Activated T-helper 17 cell treated with anti-CD3 and anti-CD28 coated beads, Interleukin-2, amount 50 U/mL, for 72 hours (primary cell): ENCODE measurements around the gene SLC1A2. TPM values are rescaled to one million over a fixed set of nuclear protein-coding genes. Genes with fewer than 3 reads are reported as not detected.

ENCODE experiments used
- ATAC-seq: fragments of 150-1000 bp; cut with Tn5 transposase; replicated peaks from 2 replicates; pipeline ENCODE4 v1.10.0; 2021; ENCODE audit warnings: mild to moderate bottlenecking, moderate library complexity
- H3K27ac Mint-ChIP-seq: one replicate; pipeline ENCODE4 v1.8.0; 2022; ENCODE audit warnings: mixed read lengths
- H3K27me3 Mint-ChIP-seq: one replicate; pipeline ENCODE4 v1.8.0; 2022; ENCODE audit warnings: mixed read lengths
- H3K36me3 Mint-ChIP-seq: one replicate; pipeline ENCODE4 v1.8.0; 2022; ENCODE audit warnings: low read depth, mild to moderate bottlenecking, mixed read lengths
- H3K4me1 Mint-ChIP-seq: one replicate; pipeline ENCODE4 v1.8.0; 2022; ENCODE audit warnings: mixed read lengths
- H3K4me3 Mint-ChIP-seq: one replicate; pipeline ENCODE4 v1.8.0; 2022; ENCODE audit warnings: mild to moderate bottlenecking, mixed read lengths
- H3K9me3 Mint-ChIP-seq: one replicate; pipeline ENCODE4 v1.8.0; 2022; ENCODE audit warnings: mixed read lengths
- total RNA-seq, 2 donors: library from RNA; stranded (reverse); gene quantifications; one replicate each; pipeline ENCODE4 v1.2.3, GENCODE V29; 2022

Gene SLC1A2
- total RNA-seq, 2 donors from 2014 or later: not detected

DNA sequence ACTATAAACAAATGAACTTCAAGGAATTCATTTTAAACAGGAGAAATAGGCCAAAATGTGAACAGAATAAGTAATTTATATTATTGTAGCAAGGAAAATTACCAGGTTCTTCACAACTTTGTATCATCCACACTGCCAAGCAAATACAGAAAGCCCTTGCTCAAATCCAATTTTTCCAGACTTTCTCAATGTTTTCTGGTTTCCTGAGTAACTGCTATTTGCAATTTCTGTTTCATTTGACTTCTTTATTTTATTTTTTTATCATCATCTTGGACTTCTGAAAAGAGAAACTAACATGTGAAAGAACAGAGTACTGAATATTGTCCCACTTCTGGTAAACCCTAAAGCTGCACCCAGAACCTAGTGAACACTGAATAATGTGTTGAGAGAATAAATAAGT lies 61.0 kb downstream of the SLC1A2 start:
- Mint-ChIP-seq H3K27me3 (peaks cover under 1% of the 10 kb centered on the region), H3K9me3 (no peaks in the 10 kb centered on the region), H3K36me3 (no peaks in the 10 kb centered on the region), H3K27ac (no peak overlapping the region), H3K4me3 (no peak overlapping the region), H3K4me1 (no peaks in the 10 kb centered on the region)
- no peak for ATAC-seq

DNA sequence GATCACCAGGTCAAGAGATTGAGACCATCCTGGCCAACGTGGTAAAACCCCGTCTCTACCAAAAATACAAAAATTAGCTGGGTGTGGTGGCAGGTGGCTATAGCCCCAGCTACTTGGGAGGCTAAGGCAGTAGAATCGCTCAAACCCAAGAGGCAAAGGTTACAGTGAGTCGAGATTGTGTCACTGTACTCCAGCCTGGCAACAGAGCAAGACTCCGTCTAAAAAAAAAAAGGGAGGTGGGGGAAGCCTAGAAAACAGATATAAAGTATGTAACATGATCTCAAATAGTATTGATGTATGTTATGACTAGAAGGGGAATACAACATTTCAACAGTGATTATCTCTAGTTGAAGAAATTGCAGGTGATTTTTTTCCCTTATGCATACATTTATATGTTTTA lies 61.4 kb downstream of the SLC1A2 start:
- ATAC-seq: no peak
- no peaks in the 10 kb centered on the region for H3K4me1 Mint-ChIP-seq
- H3K27ac Mint-ChIP-seq: no peak overlapping the region
- no peaks in the 10 kb centered on the region for H3K36me3 Mint-ChIP-seq
- no peak overlapping the region for H3K4me3 Mint-ChIP-seq
- H3K9me3 Mint-ChIP-seq: no peaks in the 10 kb centered on the region
- H3K27me3 Mint-ChIP-seq: no peaks in the 10 kb centered on the region

DNA sequence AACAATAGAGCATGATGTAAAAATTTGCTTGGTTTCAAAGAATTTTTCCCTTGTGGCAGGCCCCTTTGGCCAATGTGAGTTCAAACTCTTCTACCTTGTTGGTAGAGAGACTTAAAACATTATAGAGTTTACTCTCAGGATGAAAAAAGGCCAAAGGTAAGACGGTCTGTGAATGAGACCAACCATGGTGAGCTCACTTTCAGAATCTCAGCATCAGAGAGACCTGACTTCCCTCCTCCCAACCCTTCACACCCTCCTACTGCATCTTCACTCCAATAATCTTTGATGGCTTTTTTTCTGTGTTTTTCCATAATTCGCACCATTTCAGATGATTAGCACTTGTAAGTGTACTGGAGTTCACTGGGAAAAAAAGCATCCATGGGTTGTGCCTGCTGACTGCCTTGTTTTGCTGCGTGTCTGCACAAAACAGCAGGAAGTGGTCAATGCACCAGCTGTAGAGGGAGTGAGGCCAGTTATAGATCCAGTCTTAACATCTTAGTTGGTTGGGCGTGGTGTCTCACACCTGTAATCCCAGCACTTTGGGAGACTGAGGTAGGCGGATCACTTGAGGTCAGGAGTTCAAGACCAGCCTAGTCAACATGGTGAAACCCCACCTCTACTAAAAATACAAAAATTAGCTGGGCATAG lies 64.1 kb downstream of the SLC1A2 start:
- H3K4me3 Mint-ChIP-seq: no peak overlapping the region
- no peaks in the 10 kb centered on the region for H3K36me3 Mint-ChIP-seq
- H3K4me1 Mint-ChIP-seq: no peaks in the 10 kb centered on the region
- H3K27me3 Mint-ChIP-seq: no peaks in the 10 kb centered on the region
- no peak overlapping the region for H3K27ac Mint-ChIP-seq
- no peaks in the 10 kb centered on the region for H3K9me3 Mint-ChIP-seq
- no peak for ATAC-seq

DNA sequence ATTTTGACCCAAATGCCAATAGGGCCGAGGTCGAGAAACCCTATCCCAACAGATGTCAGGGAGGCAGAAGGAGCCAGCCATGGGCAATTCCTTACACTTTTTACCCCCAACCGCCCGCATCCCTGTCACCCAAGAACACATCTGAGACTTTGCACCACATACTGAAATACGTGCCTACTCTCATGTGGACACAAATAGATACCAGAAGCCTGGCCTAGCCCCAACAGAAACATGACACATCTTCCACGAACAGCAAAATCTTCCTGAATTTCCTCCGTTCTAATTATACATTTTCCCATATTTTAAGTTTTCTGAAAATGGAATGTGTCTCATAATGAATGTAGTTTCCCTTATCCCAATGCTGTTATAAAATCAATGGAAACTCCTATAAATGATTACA lies 64.7 kb downstream of the SLC1A2 start:
- Mint-ChIP-seq H3K27me3 (no peaks in the 10 kb centered on the region), H3K27ac (no peak overlapping the region), H3K4me1 (no peaks in the 10 kb centered on the region), H3K9me3 (no peaks in the 10 kb centered on the region), H3K4me3 (no peak overlapping the region), H3K36me3 (no peaks in the 10 kb centered on the region)
- ATAC-seq: no peak

DNA sequence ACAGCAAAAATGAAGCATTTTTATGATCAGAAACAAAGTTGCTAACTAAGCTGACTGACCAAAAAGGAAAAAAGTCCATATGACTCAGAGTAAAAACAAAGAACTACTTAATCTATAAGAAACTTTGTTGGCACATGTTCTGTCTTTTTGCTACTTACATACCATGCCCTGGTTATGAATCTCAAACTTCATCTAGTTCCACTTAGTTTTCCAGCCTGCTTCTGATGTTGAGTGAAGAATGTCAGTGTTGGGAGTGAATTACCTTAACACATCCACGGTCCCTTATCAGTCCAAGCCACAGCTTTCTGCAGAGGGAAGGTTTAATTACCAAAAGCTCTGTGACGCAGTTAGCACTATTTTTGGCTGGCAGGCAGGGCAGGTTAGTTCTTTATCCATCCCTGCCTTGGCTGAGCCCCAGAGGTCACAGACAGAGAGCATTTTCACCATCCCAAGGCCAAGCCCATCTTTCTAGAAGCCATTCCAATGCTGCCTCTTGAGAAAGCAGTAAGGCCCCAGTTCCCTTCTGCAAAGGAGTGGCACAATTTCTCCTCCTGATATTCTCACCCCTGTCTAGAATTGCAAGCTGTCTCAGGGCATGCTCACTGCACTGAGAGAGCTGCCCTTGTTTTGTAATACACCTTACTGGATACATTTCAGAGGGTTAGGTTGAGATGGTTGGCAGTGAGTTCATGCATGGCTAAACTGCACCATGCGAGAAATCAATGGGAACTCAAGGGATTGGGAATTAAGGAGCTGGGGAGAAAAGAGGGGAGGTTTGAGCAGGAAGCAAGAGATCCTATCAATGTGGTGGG lies 67.1 kb downstream of the SLC1A2 start:
- peaks cover 7% of the 10 kb centered on the region for H3K4me1 Mint-ChIP-seq
- H3K27me3 Mint-ChIP-seq: no peaks in the 10 kb centered on the region
- no peak overlapping the region for H3K4me3 Mint-ChIP-seq
- no peak overlapping the region for H3K27ac Mint-ChIP-seq
- ATAC-seq: no peak
- H3K9me3 Mint-ChIP-seq: no peaks in the 10 kb centered on the region
- H3K36me3 Mint-ChIP-seq: no peaks in the 10 kb centered on the region

DNA sequence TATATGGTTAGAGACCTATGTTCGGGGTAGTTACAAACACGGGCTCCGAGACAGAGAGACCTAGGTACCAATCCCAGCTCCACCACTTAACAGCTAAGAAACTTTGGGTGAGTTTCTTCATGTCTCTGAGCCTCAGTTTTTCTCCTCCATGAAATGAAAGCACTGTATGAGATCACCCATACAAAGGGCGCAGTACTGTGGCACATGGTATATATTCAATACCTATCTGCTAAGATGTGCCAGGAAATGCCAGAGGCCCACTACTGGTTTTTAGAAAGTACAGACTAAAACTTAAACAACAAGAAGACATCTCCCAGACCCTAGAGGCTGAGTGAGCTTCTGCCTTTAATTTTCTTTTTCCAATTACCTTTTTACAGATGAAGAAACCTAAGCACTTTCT lies 69.5 kb downstream of the SLC1A2 start:
- peak overlapping the region; percentile 58 for H3K4me3 Mint-ChIP-seq
- H3K9me3 Mint-ChIP-seq: no peaks in the 10 kb centered on the region
- no peaks in the 10 kb centered on the region for H3K36me3 Mint-ChIP-seq
- no peaks in the 10 kb centered on the region for H3K27me3 Mint-ChIP-seq
- peaks cover 11% of the 10 kb centered on the region for H3K4me1 Mint-ChIP-seq
- ATAC-seq: peak; percentile 49
- H3K27ac Mint-ChIP-seq: no peak overlapping the region

DNA sequence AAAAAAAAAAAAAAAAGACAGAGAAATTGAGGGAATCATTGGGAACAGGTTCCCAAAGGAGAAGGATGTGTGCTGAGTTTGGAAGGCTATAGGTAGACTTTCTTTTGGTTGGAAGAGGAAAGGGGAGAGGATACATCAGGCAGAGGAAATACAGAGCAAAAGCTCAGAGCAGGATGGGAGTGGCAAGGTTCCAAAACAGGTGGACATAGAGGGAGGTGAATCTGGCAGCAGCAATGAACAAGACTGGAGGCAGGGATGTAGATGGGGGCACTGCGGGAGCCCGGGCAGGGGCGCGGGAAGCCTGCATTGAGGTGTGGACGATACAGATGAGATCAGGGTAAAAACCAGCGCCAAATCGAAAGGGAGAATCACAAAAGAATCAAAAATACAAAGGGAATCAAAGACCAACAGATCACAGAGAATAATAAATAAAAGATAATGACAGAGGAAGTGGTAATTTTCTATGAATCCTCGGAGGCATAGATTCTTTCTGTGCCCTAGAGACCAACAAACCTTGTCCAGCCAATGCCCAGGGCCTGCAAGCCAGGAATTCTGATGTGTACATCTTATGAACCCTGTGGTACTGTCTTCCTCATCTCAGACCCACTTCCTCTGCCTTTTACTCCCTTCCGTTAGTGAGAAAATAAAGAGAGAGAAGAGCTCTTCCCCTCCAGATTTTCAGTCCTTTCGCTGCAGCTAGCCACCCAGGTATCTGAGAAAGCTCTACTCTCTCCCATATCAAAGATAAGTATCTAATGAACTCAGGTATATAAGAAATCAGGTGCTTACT lies 70.3 kb downstream of the SLC1A2 start:
- ATAC-seq: no peak
- H3K36me3 Mint-ChIP-seq: no peaks in the 10 kb centered on the region
- no peaks in the 10 kb centered on the region for H3K27me3 Mint-ChIP-seq
- peak overlapping the region; percentile 58 for H3K4me3 Mint-ChIP-seq
- peak overlapping the region; percentile 23 for H3K27ac Mint-ChIP-seq
- peaks cover 13% of the 10 kb centered on the region for H3K4me1 Mint-ChIP-seq
- H3K9me3 Mint-ChIP-seq: no peaks in the 10 kb centered on the region

DNA sequence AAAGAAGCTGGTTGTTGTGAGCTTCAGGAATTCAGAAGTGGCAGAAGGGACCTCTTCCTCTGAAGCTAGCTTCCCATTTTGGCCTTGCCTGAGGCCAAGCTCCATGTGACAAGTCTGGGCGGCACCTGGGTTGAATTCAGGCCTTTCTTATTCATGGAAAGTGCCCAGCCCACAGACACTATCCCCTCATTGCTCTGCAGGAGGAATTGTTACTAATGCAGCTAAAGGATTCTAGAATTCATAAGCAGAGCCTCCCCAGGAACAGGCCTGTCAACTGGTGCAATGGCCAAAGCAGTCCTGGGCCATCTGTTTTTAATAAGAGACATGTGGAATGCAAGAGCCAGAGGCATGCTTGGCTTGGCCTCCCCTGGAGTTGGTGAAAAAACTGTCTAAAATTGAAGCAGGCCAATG lies 71.4 kb downstream of the SLC1A2 start:
- no peak for ATAC-seq
- no peak overlapping the region for H3K27ac Mint-ChIP-seq
- H3K4me1 Mint-ChIP-seq: peaks cover 25% of the 10 kb centered on the region
- peak overlapping the region; percentile 58 for H3K4me3 Mint-ChIP-seq
- peaks cover 6% of the 10 kb centered on the region for H3K36me3 Mint-ChIP-seq
- no peaks in the 10 kb centered on the region for H3K27me3 Mint-ChIP-seq
- no peaks in the 10 kb centered on the region for H3K9me3 Mint-ChIP-seq

DNA sequence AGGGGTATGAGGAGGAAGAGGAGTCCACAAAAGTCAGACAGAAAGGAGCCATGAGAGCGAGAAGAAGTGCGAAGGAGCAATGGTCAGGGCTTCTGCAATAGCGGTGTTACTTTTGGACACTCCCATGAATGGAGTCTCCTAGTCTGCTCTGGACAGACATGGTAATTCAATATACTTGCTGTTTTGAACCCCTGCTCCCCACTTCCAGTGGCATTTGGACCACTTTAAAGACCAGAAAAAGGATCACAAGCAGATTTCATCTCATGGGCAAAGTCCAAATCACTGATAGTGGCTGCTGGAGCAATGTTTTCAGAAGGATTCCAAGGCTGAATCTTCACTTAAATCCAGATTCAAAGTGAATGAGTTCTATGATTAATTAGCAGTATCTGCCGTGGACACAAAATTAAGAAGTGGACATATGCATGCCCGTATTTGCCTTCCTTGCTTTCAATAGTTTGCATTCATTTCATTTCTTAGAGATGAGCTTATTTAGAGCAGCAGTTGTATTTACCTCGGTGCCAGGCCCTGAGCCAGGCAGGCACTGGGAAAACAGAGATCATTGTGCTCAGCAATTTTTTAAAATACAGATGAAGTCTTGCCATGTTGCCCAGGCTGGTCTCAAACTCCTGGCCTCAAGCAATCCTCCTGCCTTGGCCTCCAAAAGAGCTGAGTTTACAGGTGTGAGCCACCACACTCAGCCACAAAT lies 72.0 kb downstream of the SLC1A2 start:
- no peaks in the 10 kb centered on the region for H3K9me3 Mint-ChIP-seq
- no peak for ATAC-seq
- H3K27ac Mint-ChIP-seq: no peak overlapping the region
- no peak overlapping the region for H3K4me3 Mint-ChIP-seq
- H3K27me3 Mint-ChIP-seq: no peaks in the 10 kb centered on the region
- H3K36me3 Mint-ChIP-seq: peaks cover 7% of the 10 kb centered on the region
- H3K4me1 Mint-ChIP-seq: peaks cover 29% of the 10 kb centered on the region

DNA sequence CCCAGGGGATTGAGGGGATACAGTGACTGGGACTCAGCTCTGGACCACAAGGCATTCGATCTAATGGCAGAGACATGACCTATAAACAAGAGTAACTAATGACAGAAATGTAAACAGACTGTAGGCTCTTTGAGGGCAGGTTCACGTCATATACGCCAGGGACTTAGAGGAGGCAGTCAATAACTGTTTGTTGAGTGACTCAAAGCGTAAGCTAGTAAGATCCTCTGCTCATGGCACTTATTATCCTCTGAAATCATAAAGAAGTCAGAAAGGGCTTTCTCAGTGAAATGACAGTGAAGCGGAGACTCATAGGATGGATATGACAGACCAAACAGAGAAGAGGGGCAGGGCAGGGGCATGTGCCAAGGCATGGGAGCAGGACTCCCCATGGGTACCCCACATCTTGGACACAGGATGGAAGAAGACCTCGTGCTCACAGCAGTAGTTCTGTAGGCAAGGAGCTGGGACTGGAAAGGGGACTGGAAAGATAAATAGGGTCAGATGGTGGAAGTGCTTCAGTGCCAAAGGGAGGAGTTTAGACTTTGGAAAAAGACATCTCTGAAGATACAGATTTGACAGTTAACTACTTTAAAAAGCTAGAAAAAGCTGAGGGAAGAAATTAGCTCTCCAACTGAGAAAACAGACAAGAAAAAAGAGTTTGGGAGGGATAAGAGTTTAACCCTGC lies 72.7 kb downstream of the SLC1A2 start:
- H3K36me3 Mint-ChIP-seq: peaks cover 7% of the 10 kb centered on the region
- H3K27ac Mint-ChIP-seq: no peak overlapping the region
- H3K9me3 Mint-ChIP-seq: no peaks in the 10 kb centered on the region
- H3K4me1 Mint-ChIP-seq: peaks cover 29% of the 10 kb centered on the region
- H3K27me3 Mint-ChIP-seq: no peaks in the 10 kb centered on the region
- no peak overlapping the region for H3K4me3 Mint-ChIP-seq
- no peak for ATAC-seq

DNA sequence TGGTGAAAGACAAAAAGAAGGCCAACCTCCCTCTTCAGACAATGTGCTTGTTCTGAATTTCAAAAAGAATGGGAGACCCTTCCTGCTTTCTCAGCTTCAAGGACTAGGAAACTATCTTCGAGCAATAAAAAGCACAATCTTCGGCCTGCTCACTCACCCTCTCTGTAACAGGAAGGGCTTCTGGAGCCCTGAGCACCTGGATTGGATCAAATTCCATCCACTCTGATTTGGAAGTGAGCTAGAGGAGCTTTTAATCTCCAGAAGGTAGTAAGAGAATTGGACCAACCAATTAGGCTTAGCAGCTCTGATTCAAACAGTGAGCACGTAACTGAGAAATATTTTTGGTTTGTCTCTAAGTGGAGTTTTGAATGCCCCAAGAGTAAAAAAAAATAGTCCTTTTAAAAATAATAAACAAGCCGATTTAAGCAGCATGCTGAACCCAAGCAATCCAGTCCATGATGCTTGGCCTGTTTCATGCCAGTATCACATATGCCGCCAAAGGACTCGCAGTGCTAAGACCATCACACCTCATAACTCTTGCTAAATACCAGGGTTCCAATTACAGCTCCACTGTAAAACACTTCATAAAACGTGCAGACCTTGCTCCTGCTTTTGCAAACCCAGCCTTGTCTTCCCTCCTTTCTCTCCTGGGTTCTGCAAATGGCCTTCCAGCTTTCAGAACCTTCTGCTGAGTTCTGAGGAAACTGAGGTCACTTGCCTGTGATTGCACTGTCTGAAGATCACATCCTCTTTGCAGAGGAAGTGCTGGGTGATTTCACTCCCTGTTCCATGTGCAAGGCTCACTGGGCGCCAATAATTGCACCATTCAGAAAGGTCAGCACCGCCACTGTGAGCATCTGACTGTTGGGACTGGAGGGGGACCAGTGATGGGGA lies 74.4 kb downstream of the SLC1A2 start:
- Mint-ChIP-seq H3K27ac (no peak overlapping the region), H3K4me1 (peaks cover 29% of the 10 kb centered on the region), H3K9me3 (no peaks in the 10 kb centered on the region), H3K27me3 (no peaks in the 10 kb centered on the region), H3K36me3 (peaks cover 7% of the 10 kb centered on the region), H3K4me3 (no peak overlapping the region)
- no peak for ATAC-seq

DNA sequence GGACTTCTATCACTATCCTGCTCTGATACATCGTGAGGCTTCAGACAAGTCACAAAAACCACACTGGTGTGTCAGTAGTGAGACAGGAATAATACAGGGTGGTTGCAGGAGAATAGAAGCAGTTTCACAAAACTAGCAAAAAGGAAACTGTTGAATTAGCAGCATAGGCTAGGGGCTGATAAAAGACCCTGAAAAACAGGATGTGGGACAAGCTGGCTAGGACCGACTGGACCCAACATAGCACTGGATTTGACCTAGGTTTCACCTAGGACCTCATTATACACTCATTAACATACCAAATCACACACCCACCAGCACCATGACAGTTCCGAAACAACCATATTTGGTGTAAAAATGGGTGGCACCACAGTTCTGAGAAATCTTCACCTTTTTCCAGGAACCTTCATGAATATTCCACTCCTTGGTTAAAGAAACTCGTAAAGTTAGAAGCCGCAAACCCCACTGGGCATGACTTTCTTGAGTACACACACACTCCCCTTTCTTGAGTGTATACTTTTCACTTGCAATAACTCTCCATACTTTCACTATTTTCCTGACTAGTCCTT lies 76.2 kb downstream of the SLC1A2 start:
- H3K36me3 Mint-ChIP-seq: peaks cover 7% of the 10 kb centered on the region
- H3K27me3 Mint-ChIP-seq: no peaks in the 10 kb centered on the region
- H3K27ac Mint-ChIP-seq: peak overlapping the region; percentile 90
- H3K4me1 Mint-ChIP-seq: peaks cover 34% of the 10 kb centered on the region
- no peaks in the 10 kb centered on the region for H3K9me3 Mint-ChIP-seq
- peak; percentile 93 for ATAC-seq
- H3K4me3 Mint-ChIP-seq: peak overlapping the region; percentile 47

DNA sequence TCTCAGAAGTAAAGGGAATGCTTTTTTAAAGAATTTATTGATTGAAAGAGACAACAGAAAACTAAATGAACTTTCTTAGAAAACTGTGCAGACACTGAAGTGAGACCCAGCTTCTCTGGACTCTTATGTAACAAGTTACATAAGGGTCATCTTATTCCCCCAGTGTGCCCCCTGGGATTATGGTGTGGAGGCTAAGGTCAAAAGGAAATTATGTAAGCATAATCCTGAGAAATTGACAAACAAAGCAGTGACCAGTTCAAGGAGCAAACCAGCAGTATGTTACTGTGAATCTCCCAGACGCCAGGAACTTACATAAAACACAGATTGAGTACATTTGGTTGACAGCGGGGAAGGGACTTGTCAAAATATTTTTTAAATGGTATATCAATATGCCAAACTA lies 78.6 kb downstream of the SLC1A2 start:
- Mint-ChIP-seq H3K4me3 (no peak overlapping the region), H3K4me1 (peaks cover 44% of the 10 kb centered on the region), H3K27ac (no peak overlapping the region), H3K36me3 (peaks cover 7% of the 10 kb centered on the region), H3K9me3 (no peaks in the 10 kb centered on the region), H3K27me3 (no peaks in the 10 kb centered on the region)
- no peak for ATAC-seq
